ENCODE results near the gene EDA2R. TPM values are rescaled to one million over a fixed set of nuclear protein-coding genes. Genes with fewer than 3 reads are reported as not detected.

Gene EDA2R
- total and polyA plus RNA-seq, 9 of the 15 experiments (the other 6 are each of a cell fraction or from before 2014, with no cell fraction given) = 0.03 to 0.08 (median 0.05) TPM; not detected in 5

- Histone ChIP-seq H3K4me1 (replicated peaks in 1 of 2; ENCODE audit: control insufficient read depth in 2 of 2, insufficient read depth in 2 of 2, low read length in 2 of 2) (no peaks in the 10 kb centered on the region), H3K9me1 (ENCODE audit: control insufficient read depth, insufficient read depth, low read length) (no peaks in the 10 kb centered on the region), H3K36me3 (ENCODE audit: control insufficient read depth, insufficient read depth, low read length) (no peaks in the 10 kb centered on the region), H3K27me3 (ENCODE audit: control insufficient read depth in 2 of 2, insufficient read depth in 2 of 2, low read length in 2 of 2) (no peaks in the 10 kb centered on the region), H3K27ac (ENCODE audit: extremely low read depth, low read depth, low read length) (no peak overlapping the region), H3K9me3 (replicated peaks; ENCODE audit: control insufficient read depth, insufficient read depth, low read depth, low read length) (no peaks in the 10 kb centered on the region), H4K20me1 (replicated peaks; ENCODE audit: control insufficient read depth, insufficient read depth, low read length) (no peaks in the 10 kb centered on the region), H3K4me3 (no peak overlapping the region), H3K9ac (ENCODE audit: insufficient read depth in 1 of 2, low read depth in 2 of 2, low read length in 2 of 2) (no peak overlapping the region), H2AFZ (ENCODE audit: low read depth, low read length) (no peak overlapping the region), H3K79me2 (ENCODE audit: control insufficient read depth, insufficient read depth, low read length) (no peaks in the 10 kb centered on the region), H3K4me2 (ENCODE audit: insufficient read depth, low read length) (no peak overlapping the region)
- in situ Hi-C loops (cut with MboI) = no loop called here
- no TSS peak for BruUV-seq (replicated peaks)
- TF ChIP-seq ZNF316 (IDR thresholded peaks at IDR 0.05) (no peak), ZC3H4 (CRISPR knock-in tag; IDR thresholded peaks at IDR 0.05; ENCODE audit: borderline replicate concordance) (no peak), SMARCB1 (IDR thresholded peaks at IDR 0.05; ENCODE audit: insufficient read length, low read depth) (no peak), MECOM (CRISPR knock-in tag; IDR thresholded peaks at IDR 0.05) (no peak), ARID1B (IDR thresholded peaks at IDR 0.05) (no peak), ZFX (CRISPR knock-in tag; IDR thresholded peaks at IDR 0.05) (no peak), ZNF3 (CRISPR knock-in tag; IDR thresholded peaks at IDR 0.05) (no peak), TCF3 (CRISPR knock-in tag; IDR thresholded peaks at IDR 0.05) (no peak), ZNF644 (tag; IDR thresholded peaks at IDR 0.05; ENCODE audit: low read depth) (no peak), RCOR1 (IDR thresholded peaks at IDR 0.05; ENCODE audit: borderline replicate concordance in 1 of 2, low read depth in 2 of 2, low read length in 2 of 2) (no peak), PHB (CRISPR knock-in tag; IDR thresholded peaks at IDR 0.05) (no peak), ZNF263 (CRISPR knock-in tag; IDR thresholded peaks at IDR 0.05; ENCODE audit: borderline replicate concordance) (no peak), XRCC3 (IDR thresholded peaks at IDR 0.05) (no peak), NEUROD1 (IDR thresholded peaks at IDR 0.05; ENCODE audit: borderline replicate concordance, low read depth, low read length, partially characterized antibody) (no peak), STAT5B (CRISPR knock-in tag; IDR thresholded peaks at IDR 0.05) (no peak)
- TF ChIP-seq, protein P1, sequence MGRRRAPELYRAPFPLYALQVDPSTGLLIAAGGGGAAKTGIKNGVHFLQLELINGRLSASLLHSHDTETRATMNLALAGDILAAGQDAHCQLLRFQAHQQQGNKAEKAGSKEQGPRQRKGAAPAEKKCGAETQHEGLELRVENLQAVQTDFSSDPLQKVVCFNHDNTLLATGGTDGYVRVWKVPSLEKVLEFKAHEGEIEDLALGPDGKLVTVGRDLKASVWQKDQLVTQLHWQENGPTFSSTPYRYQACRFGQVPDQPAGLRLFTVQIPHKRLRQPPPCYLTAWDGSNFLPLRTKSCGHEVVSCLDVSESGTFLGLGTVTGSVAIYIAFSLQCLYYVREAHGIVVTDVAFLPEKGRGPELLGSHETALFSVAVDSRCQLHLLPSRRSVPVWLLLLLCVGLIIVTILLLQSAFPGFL (CRISPR knock-in tag; IDR thresholded peaks at IDR 0.05) = no peak
- ATAC-seq (no peak), FAIRE-seq (no peak), DNase-seq (ENCODE audit: extremely low read depth in 1 of 4, low spot score in 3 of 4) (no peak)
- intact Hi-C loops (cut with micrococcal nuclease) = no loop called here
- ChIA-PET CTCF (ENCODE audit: low intra/inter-chr PET ratio) (no interaction called here), POLR2A (no interaction called here)
- WGBS (ENCODE audit: insufficient coverage, low coverage, missing lambda C conversion rate) = 0% methylated on average over 2 of the region's 2 CpGs
These were observed 38.1 kb upstream of the EDA2R start for GRCh38 chrX:66676990-66677389.
